Testis (tissue), 2 donors: ENCODE measurements around the gene TRAF7.
"Not testable (repeated sequence)": the region's sequence is repeated elsewhere in the genome, so short reads cannot be mapped to it uniquely, and the experiment has no call there.

ENCODE experiments used
- CTCF ChIP-seq, 3 experiments: fragments of 450-650 bp in 2 of 3; fragments of 200-600 bp in 1 of 3; sonication (generic) in 1 of 3; IDR thresholded peaks; one replicate each; pipeline ENCODE4 v1.5.1; 2016 to 2019; ENCODE audit warnings: antibody characterized with exemption in 3 of 3, mild to moderate bottlenecking in 2 of 3, moderate library complexity in 1 of 3
- POLR2A ChIP-seq: fragments of 450-650 bp; IDR thresholded peaks from one replicate; pipeline ENCODE4 v1.6.1; 2017; ENCODE audit warnings: antibody characterized with exemption, mild to moderate bottlenecking, moderate library complexity

- peak in 1 of 3 experiments; percentile 39 for TF ChIP-seq CTCF (IDR thresholded peaks at IDR 0.05)
- TF ChIP-seq POLR2A, result not testable (repeated sequence)
These were observed 34.3 kb upstream of the TRAF7 start for GRCh38 chr16:2121325-2121724.
